CD4-positive, alpha-beta T cell treated with Interleukin-17A for 1 hour (primary cell): Measurements from ENCODE around the gene NADSYN1.
A peak's percentile ranks its signal among the peaks of the same experiment; 100 is the strongest.

Source experiments
- DNase-seq: peaks from one replicate; pipeline ENCODE4 v3.0.0-alpha.2; 2020

The NADSYN1 gene

DNA sequence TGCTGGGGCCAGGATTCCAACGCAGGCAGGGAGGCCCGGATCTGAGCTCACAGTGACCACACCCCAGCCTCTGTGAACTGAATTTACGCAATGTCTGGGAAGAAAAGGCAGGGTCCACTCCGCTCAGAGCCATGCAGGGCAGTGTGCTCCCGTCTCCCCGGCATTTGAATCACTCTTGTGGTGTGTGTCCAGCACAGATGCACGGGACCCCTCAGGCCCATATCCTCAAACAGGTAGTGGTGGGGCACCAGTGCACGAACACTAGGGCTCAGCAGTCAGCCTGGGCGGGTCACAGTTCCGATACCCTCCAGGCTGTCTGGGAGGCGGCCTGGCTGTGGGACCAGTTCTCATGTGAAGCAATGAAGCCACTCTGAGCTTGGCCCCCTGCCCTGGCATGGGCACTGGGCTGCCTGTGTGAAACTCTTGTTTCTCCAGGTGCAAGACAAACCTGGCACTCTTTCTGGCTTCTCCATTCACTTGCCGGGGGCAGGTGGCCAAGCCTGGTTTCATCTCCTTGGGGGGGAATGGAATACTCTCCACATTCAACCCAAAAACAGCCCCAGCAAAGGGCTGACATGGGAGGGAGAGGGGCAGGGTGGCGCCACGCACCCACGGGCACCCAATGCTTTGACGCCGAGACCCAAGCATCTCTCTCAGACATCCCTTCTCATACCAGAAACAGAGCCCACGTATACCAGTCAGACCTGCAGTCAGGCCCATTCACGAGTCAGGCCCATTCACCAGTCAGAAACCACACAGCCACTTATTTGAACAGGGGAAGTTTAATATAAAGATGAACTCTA lies 19.2 kb upstream of the NADSYN1 start:
- no peak for DNase-seq

DNA sequence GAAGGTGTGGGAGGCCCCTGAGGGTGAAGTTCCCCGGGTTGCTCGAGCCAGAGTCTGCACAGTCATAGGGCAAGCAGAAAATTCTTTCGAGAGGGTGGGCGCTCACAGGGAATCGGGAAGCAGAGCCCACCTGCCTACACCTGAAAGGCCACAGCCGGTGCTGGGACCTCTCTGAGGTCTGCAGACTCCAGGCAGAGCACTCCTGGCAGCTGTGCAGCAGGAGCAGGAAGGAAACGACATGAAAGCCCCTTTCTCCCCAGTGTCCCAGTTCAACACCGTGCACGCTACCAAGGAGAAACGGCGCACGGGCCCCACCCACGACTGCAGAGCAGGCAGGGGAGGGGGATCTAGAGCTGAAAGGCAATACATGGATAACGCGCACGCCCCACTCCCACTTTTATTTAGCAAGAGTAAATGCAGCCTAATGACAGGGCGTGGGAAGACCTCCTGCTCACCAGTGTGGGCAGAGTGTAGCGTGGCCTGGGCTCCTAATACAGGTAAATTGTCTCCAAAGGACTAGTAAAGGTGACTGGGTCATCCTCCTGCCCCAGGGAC lies 18.4 kb upstream of the NADSYN1 start:
- no peak for DNase-seq

DNA sequence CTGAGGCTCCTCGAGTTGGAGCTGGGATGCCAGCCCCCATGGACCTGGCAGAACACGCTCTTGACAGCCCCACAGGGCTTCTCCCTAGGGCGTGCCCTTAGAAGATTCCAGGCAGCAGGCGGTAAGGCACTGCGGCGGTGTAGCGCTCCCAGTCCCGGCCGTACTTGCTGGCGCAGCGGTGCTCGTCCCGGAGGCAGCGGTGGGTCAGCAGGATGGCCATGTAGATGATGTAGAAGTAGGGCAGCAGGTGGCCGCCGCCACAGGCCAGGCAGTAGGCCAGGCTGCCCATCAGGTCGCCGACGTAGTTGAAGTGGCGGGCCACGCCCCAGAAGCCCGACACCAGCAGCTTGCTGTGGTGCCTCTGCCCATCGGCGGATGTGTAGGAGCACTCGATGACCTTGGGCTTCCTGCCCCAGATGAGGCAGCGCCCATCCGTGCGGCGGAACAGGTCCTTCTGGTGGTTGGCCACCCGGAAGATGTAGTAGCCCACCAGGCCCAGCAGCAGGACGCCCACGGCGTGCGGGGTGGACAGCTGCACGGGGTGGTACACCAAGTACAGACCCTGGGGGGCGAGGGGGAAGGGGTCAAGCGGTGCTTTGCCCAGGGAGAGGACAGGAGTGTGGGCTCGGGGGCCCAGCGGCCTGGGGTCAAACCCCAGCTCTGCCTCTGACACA lies 17.6 kb upstream of the NADSYN1 start:
- DNase-seq: no peak

- DNase-seq: no peak
Measured at GRCh38 chr11:71436861-71437260, 16.1 kb upstream of the NADSYN1 start.

- no peak for DNase-seq
Measured at GRCh38 chr11:71437399-71437798, 15.6 kb upstream of the NADSYN1 start.

GRCh38 chr11:71437879-71438278 lies 15.1 kb upstream of the NADSYN1 start:
- DNase-seq: no peak

GRCh38 chr11:71438650-71439049 lies 14.4 kb upstream of the NADSYN1 start:
- no peak for DNase-seq

DNA sequence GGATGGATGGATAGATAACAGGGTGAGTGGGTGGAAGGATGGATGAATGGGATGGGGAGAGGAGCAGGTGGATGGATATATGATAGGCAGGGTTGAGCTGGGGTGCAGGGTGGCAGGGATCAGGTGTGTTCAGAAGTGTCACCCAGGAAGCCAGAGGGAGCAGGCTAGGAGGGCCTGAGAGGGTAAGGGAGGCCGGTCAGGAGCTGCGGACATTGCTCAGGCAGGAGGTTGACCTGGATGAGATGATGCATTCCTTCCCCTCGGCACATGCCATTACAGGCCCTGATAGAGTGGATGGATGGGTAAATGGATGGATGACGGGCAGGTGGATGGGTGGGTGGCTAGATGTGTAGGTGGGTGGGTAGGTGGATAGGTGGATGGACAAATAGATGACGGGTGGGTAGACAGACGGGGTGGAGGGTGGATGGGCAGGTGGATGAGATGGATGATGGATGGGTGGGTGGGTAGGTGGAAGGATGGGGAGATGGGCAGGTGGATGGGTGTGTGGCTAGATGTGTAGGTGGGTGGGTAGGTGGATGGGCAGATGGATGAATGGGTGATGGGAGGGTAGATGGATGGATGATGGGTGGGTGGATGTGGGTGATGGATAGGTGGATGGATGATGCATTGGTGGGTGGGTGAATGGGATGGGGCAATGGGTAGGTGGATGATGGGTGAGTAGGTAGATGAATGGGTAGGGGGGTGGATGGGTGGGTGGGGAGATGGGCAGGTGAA lies 12.8 kb upstream of the NADSYN1 start:
- DNase-seq: no peak

DNA sequence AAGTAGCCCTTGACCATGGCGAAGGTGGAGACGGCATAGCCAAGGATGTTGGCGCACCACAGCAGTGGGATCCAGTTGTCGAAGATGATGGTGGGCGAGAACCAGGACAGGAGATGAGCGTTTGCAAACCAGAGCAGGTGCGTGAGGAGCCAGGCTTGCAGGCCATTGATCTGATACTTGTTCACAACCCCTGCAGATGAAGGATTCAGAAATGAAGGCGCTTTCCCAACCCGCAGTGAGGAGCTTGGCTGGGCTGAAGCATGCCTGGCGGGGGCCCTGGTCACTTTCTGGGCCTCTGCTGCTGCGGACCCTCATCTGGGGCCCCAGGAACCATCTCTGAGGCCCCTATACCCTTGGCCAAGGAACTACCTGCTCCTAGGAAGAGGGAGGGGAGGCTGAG lies 11.8 kb upstream of the NADSYN1 start:
- DNase-seq: no peak

GRCh38 chr11:71442123-71442522 lies 10.9 kb upstream of the NADSYN1 start:
- no peak for DNase-seq

GRCh38 chr11:71442880-71443279 lies 10.1 kb upstream of the NADSYN1 start:
- DNase-seq: no peak

- DNase-seq: no peak
Measured at GRCh38 chr11:71443736-71444445, 9.1 kb upstream of the NADSYN1 start.

DNA sequence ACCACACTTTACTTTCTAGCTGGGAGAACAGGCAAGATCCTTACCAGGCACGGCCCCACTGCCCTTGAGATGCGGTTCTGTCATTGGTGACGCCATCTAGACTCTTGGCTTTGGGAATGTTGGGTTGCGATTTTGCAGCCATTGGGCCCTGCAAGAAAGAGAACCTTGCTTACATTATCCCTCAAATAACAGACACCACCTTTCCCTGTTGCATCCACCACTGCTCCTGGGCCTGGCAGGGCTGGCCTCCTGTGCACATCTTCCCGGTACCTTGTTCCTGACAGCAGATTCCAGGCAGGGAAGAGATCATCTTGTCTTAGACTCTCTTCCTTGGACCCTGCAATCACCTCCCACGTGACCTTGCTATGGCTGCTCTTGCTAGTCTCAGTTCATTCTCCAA lies 8.2 kb upstream of the NADSYN1 start:
- DNase-seq: no peak

GRCh38 chr11:71446150-71446549 lies 6.9 kb upstream of the NADSYN1 start:
- DNase-seq: no peak

DNA sequence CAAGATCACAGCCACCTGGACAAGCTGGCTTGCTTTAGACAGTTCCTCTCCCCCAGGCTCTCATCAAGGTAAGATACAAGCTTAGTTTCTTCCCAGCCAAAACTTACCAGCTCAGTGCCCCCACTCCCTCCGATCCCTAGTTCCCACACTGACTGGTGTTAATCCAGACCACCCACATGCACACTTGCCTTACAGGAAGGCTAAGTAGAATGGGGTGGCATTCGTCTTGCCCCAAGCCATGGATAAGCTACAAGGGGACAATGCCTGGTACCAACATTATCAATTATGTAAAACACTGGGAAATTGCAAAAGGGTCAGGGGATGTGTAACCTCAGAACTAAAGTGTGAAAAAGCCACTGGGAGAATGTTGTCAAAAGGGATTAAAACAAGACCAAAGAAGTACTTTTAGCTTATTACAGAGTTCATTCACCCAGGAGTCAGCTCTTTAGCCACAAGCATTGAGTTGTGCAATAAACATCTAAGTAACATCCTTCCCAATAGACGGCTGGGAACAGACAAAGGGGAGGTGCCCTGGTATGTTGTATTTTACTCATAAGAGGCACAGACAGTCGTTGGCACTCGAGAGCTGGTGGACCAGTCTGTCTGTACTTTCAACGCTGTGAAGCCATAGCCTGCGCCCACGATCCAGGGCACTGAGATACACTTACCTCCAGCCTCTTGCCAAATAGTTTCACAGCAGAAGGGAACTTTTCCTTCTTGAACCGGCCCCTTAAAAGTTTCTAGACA lies 5.9 kb upstream of the NADSYN1 start:
- no peak for DNase-seq

DNA sequence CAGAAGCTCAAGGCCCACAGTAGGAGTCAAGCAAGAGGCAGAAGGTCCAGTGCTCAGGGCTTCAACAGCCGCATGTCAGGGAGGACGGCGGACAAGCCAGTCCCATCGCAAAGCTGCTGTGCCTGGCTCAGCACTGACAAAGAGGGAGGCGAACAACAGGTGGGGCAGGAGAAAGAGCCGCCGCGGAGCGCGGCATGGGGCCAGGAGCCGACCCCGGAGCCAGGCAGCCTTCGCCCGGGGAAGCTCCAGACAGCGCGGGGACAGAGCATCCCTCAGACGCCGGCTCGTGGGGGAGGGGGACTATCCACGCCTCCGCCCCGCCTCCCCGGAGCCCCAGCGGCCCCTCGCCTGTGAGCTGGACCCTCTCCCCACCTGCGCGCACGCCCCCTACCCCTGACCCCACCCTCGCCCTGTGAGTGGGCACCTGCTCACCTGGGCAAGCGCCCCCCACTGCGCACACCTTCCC lies 5.2 kb upstream of the NADSYN1 start:
- no peak for DNase-seq

GRCh38 chr11:71448257-71449171 lies 4.5 kb upstream of the NADSYN1 start, which contains the start of gene DHCR7:
Gene DHCR7 (minus strand): TSS chr11:71448393. CDS start chr11:71444952, 3,441 bp downstream.
- DNase-seq: peak; percentile 92

DNA sequence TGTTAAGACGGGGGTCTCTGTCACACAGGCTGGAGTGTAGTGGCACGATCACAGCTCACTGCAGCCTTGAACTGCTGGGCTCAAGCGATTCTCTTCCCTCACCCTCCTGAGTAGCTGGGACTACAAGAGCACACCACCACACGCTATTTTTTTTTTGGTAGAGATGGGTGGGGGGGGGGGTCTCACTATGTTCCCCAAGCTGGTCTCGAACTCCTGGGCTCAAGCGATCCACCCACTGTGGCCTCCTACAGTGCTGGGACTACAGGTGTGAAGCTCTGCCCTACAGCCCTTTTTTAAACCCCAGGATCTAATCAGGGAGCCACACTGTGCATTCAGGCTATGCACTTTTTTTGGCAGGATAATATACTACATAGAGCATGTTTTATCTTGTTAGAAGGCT lies 3.4 kb upstream of the NADSYN1 start:
- no peak for DNase-seq

DNA sequence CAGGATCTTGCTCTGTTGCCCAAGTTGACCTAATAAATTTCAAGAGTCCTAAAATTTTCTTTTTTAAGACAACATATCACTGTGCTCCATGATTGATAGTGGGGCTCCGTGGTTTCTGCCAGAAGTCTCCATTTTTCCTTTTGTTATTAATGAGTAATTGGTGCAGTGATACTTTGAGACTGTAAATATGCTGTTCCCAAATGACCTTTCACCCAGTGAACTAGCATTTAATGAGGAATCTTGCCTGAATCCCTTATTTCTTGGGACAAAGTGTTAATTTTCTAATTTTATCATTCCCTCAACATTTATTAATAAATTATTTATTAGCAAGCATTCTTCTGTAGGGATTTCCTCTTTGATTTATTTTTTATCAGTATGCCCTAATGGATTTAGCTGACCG lies 2.5 kb upstream of the NADSYN1 start:
- no peak for DNase-seq

DNA sequence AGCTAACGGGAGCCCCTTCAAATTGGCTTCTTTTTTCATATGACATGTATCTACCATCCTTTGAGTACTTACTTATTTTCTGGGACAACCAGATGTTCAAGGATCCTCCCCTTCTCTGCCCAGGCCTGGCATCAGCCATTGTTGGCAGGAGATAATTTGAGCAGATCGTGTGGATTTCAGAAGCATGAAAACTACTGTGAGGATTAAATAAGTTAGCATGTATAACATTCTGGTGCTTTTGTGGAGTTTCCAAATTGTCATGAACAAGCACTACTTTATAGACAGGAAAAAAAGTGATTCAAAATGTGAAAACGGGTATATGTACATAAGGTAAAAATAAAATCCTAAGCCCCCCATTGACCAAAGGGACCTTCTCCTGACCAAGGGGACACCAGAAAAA lies 2.1 kb upstream of the NADSYN1 start:
- DNase-seq: no peak
